ENCODE measurements around the gene TPM1.

GRCh38 chr15:63067306-63067705 lies 24.8 kb downstream of the TPM1 start:
- TF ChIP-seq CTCF (IDR thresholded peaks at IDR 0.05): no peak
- TF ChIP-seq POLR2A (IDR thresholded peaks at IDR 0.05): no peak

Data from breast epithelium (tissue), 3 donors.